Measurements from ENCODE around the gene PHACTR4. TPM values are rescaled to one million over a fixed set of nuclear protein-coding genes. Genes with fewer than 3 reads are reported as not detected.

Gene PHACTR4
- total and polyA plus RNA-seq, 9 of the 15 experiments (the other 6 are each of a cell fraction or from before 2014, with no cell fraction given) = 6.4 to 43.6 (median 14.2) TPM

- no peak for TF ChIP-seq PML (IDR thresholded peaks at IDR 0.05; ENCODE audit: low read length)
- TF ChIP-seq, protein P1, sequence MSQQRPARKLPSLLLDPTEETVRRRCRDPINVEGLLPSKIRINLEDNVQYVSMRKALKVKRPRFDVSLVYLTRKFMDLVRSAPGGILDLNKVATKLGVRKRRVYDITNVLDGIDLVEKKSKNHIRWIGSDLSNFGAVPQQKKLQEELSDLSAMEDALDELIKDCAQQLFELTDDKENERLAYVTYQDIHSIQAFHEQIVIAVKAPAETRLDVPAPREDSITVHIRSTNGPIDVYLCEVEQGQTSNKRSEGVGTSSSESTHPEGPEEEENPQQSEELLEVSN (IDR thresholded peaks at IDR 0.05; ENCODE audit: borderline replicate concordance in 1 of 2, extremely low read depth in 1 of 2, insufficient read depth in 1 of 2, insufficient read length in 1 of 2, low read depth in 1 of 2, low read length in 1 of 2, poor library complexity in 1 of 2, severe bottlenecking in 1 of 2) = no peak
Measured at GRCh38 chr1:28323720-28324119, 45.8 kb upstream of the PHACTR4 start (continued).

- no peak overlapping the region for H3K9ac ChIP-seq (ENCODE audit: insufficient read depth in 1 of 2, low read depth in 2 of 2, low read length in 2 of 2)
- ATAC-seq (no peak), DNase-seq (ENCODE audit: extremely low read depth in 1 of 4, low spot score in 3 of 4) (no peak), FAIRE-seq (no peak)
- H3K27ac ChIP-seq (ENCODE audit: extremely low read depth, low read depth, low read length) = no peak overlapping the region
- POLR2A ChIA-PET = interaction anchor here (0.6 to 6.4 kb wide), 12 partner anchors 11 to 255 kb away, joined by 3 to 102 read pairs (median 6); partner anchors contain the start of gene RCC1
- in situ Hi-C loops (cut with MboI) = no loop called here
- no TSS peak for BruUV-seq (replicated peaks)
- H4K20me1 ChIP-seq (replicated peaks; ENCODE audit: control insufficient read depth, insufficient read depth, low read length) = no peaks in the 10 kb centered on the region
- intact Hi-C loops (cut with micrococcal nuclease) = loop anchor here (5.0 kb wide), 2 partner anchors 64 to 79 kb away; no protein-coding TSS in a partner anchor
- no peaks in the 10 kb centered on the region for H3K9me3 ChIP-seq (replicated peaks; ENCODE audit: control insufficient read depth, insufficient read depth, low read depth, low read length)
- TF ChIP-seq BCL6 (CRISPR knock-in tag; IDR thresholded peaks at IDR 0.05) (no peak), PML (IDR thresholded peaks at IDR 0.05; ENCODE audit: low read length) (no peak), CBX5 (IDR thresholded peaks at IDR 0.05; ENCODE audit: borderline replicate concordance, low read depth) (no peak)
- no peak overlapping the region for H3K4me3 ChIP-seq
- H3K4me2 ChIP-seq (ENCODE audit: insufficient read depth, low read length) = no peak overlapping the region
- H3K27me3 ChIP-seq (ENCODE audit: control insufficient read depth in 2 of 2, insufficient read depth in 2 of 2, low read length in 2 of 2) = no peaks in the 10 kb centered on the region
- H3K36me3 ChIP-seq (ENCODE audit: control insufficient read depth, insufficient read depth, low read length) = peaks cover 13% of the 10 kb centered on the region; the same call in 2 of the 3 replicates
- H3K4me1 ChIP-seq (replicated peaks in 1 of 2; ENCODE audit: control insufficient read depth in 2 of 2, insufficient read depth in 2 of 2, low read length in 2 of 2) = peaks cover 17 to 22% of the 10 kb centered on the region in 2 experiments
- H2AFZ ChIP-seq (ENCODE audit: low read depth, low read length) = no peak overlapping the region
- CTCF ChIA-PET (ENCODE audit: low intra/inter-chr PET ratio) = no interaction called here
- H3K9me1 ChIP-seq (ENCODE audit: control insufficient read depth, insufficient read depth, low read length) = peaks cover 3% of the 10 kb centered on the region
- H3K79me2 ChIP-seq (ENCODE audit: control insufficient read depth, insufficient read depth, low read length) = peaks cover 29% of the 10 kb centered on the region
Measured at GRCh38 chr1:28326515-28326914, 43.0 kb upstream of the PHACTR4 start.

All from K562 (cell line).